GM13976 (cell line): ENCODE measurements around the gene JAZF1.

ENCODE experiments used
- DNase-seq: peaks from one replicate; pipeline ENCODE4 v3.0.0; 2012; ENCODE audit warnings: low spot score
- in situ Hi-C: fragments of 300-500 bp; cut with MboI; formaldehyde crosslinking; loops from one replicate; pipeline ENCODE4 v1.12.0; 2022; ENCODE audit warnings: low sequenced_read_pairs, mixed read lengths, inconsistent platforms; ENCODE audit not compliant: unreplicated experiment
- TF ChIP-seq, protein P1 (sequence below): IDR thresholded peaks from 2 replicates; pipeline ENCODE4 v1.5.1; 2012; ENCODE audit warnings: borderline replicate concordance, mild to moderate bottlenecking; ENCODE audit not compliant: insufficient read depth; ENCODE audit errors: extremely low read depth, missing control alignments, control extremely low read depth

The JAZF1 gene

DNA sequence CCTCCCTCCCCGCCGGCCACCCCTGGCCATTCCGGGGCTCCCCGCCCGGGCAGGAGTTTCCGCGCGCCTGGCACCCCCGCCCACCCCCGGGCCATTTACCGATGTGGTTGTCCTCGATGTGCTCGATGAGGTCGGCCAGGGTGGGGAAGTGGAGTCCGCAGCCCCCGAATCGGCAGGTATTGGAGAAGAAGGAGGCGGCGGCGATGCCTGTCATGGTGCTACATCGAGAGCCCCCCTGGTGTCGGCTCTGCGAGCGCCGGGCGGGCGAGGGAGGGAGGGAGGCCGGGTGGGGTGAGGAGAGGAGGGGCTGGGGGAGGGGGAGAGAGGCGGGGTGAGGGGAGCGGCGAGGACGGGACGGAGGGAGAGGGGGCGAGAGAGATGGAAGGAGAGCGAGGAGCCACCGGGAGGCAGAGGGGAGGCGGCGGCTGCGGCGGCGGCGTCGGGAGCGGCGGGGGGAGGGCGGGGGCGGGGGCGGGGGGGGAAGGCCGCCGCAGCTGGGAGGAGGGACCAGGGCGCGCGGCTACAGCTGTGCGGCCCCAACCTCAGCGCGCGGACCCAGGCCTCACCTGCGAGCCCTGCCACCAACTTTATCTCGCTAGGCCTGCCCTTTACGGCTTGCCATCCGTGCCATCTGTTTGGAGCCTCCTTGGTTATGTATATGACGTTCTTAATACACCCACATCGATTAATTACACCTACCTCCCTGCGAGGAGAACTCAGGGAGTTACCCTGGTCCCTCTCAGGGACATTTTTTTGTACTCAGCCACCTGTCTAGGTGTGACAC, at the start of gene JAZF1:
Gene JAZF1 (minus strand): TSS at position 432 of the 784 bp plus-strand sequence.
- in situ Hi-C loops, result no loop called here
- TF ChIP-seq, protein P1, sequence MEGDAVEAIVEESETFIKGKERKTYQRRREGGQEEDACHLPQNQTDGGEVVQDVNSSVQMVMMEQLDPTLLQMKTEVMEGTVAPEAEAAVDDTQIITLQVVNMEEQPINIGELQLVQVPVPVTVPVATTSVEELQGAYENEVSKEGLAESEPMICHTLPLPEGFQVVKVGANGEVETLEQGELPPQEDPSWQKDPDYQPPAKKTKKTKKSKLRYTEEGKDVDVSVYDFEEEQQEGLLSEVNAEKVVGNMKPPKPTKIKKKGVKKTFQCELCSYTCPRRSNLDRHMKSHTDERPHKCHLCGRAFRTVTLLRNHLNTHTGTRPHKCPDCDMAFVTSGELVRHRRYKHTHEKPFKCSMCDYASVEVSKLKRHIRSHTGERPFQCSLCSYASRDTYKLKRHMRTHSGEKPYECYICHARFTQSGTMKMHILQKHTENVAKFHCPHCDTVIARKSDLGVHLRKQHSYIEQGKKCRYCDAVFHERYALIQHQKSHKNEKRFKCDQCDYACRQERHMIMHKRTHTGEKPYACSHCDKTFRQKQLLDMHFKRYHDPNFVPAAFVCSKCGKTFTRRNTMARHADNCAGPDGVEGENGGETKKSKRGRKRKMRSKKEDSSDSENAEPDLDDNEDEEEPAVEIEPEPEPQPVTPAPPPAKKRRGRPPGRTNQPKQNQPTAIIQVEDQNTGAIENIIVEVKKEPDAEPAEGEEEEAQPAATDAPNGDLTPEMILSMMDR, result no peak
- peak; percentile 52 for DNase-seq

DNA sequence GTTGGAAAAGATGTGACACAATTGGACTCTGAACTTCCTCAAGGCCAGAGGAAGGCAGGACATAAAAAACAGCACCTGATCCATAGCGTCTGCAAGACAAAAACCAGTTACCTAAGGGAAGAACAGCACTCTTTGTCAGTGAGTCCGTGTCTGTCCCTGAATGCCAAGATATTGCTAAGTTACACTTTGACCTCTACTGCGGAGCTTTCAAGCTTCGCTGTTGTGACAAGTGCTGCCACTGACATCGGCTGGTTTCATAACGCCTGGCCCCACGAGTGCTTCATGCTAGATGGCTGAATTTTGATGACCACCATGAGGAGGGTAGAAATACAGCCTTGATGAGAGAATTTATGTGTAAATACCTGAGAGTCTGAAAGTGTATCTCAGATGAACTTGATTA, 49.7 kb upstream of the JAZF1 start:
- TF ChIP-seq, protein P1, result no peak
- in situ Hi-C loops, result no loop called here
- DNase-seq, result no peak

DNA sequence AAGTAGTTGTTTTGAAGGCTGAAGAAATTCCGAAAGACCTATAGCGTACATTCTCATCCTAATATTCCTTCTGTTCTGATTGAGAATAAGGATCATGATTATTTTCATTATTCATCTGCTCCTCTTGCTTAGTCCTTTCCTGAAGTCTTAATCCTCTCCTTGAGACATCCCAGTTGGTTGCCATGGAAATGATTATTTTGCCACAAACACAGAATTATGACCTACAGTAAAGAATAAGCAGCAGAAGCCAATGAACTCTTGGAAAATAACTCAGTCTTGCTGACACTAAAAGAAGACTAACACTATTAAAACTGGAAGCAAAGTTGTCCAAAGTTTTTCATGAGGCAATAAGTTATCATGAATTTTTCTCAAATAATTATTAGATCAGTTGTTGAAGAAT, 47.8 kb upstream of the JAZF1 start:
- no peak for DNase-seq
- TF ChIP-seq, protein P1, result no peak
- in situ Hi-C loops, result no loop called here

DNA sequence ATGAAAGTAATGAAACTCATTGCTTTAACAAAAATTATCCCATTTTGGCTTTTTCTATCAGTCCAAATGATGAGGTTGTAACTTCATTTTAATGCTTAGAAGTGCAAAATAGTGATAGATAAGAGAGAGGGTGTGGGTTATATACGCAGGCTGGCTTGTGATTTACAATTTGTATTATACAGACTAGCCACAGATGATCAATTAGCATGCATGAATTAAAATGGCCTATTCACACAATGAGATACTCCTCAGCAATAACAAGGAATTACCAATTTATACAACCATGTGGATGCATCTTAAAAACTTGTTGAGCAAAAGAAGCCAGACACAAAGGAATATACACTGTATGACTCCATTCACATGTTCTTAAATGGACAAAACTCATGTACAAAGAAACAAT, 45.4 kb upstream of the JAZF1 start:
- in situ Hi-C loops, result no loop called here
- TF ChIP-seq, protein P1, result no peak
- no peak for DNase-seq

DNA sequence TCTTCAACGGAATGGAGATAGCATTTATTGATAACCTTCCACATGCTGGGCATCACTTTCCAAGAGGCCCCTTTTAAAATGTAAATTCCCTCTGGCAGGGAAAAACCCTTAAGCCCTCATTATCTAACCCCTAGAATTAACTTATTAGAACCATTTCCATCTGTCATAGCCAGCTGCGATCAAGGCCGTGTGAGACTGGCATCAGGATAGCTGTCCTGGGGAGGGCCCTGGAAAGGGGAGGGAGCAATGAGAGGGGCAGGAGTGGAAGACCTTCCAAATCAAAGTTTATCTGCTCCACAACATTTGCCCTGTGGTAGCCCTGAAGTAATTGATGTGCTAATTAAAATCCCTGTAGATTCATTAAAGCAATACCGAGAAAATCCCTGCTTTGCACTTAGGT, 45.0 kb upstream of the JAZF1 start:
- no peak for DNase-seq
- in situ Hi-C loops, result no loop called here
- TF ChIP-seq, protein P1, result no peak

DNA sequence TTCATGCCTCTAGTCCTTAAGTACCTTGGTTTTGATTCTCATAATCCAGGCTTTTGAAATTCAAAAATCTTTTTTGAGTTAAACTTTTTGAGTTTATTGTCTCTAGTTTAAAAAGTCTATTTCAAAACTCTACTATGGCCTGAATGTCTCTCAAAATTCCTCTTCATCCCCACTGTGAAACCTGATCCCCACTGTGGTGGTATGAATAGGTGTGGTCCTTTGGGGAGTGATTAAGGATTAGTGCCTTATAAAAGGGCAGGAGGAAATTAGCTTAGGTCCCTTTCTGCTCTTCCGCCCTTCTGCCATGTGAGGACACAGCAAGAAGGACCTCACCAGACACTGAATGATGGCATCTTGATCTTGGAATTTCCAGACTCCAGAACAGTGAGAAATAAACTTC, 44.1 kb upstream of the JAZF1 start:
- no peak for DNase-seq
- TF ChIP-seq, protein P1, result no peak
- in situ Hi-C loops, result no loop called here

DNA sequence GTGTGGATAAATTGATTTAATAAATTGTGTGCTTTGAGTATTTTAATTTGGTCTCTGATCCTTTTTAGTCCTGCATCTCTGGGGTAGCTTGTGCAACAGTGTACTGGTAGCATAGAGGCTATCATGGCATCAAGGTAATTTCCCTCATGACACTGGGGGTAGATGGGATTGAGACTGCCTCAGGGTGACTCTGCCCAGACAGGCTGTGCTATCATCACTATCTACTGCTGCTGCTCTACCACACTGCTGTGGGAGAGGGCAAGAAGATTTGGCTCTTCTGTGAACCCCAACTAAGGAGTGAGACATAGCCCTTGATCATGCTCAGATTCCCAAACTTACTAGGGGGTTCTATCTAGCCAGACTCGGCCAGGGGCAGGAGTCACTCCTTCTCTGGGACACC, 43.6 kb upstream of the JAZF1 start:
- no peak for DNase-seq
- TF ChIP-seq, protein P1, result no peak
- in situ Hi-C loops, result no loop called here
